ENCODE measurements around the gene TBC1D32.

DNA sequence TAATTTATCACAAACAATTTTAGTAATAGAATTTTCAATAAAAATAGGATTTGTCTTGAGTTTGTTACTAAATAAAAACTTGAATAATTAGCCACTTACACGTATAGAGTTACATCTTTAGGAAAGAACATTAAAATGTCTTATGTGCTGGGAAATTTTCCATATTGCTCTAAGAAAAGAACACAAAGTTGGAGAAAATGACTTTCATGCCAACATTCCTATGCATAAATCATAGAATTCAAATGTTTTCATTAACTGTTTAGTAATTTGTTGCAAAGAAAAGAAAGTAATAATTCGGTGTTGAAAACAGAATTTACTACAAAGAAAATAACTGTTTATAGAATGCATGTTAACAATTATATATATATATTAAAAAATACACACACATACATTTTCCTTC lies 4.7 kb upstream of the TBC1D32 start:
- TF ChIP-seq POLR2A (IDR thresholded peaks at IDR 0.05), result no peak
- TF ChIP-seq, protein P1, sequence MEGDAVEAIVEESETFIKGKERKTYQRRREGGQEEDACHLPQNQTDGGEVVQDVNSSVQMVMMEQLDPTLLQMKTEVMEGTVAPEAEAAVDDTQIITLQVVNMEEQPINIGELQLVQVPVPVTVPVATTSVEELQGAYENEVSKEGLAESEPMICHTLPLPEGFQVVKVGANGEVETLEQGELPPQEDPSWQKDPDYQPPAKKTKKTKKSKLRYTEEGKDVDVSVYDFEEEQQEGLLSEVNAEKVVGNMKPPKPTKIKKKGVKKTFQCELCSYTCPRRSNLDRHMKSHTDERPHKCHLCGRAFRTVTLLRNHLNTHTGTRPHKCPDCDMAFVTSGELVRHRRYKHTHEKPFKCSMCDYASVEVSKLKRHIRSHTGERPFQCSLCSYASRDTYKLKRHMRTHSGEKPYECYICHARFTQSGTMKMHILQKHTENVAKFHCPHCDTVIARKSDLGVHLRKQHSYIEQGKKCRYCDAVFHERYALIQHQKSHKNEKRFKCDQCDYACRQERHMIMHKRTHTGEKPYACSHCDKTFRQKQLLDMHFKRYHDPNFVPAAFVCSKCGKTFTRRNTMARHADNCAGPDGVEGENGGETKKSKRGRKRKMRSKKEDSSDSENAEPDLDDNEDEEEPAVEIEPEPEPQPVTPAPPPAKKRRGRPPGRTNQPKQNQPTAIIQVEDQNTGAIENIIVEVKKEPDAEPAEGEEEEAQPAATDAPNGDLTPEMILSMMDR (IDR thresholded peaks at IDR 0.05), result no peak
